Urinary bladder (tissue), 4 donors: ENCODE data around the gene TRNP1. TPM values are rescaled to one million over a fixed set of nuclear protein-coding genes. Genes with fewer than 3 reads are reported as not detected.

Experiments used
- DNase-seq: peaks from one replicate; pipeline ENCODE4 v3.0.0-alpha.2; 2015; ENCODE audit errors: extremely low spot score
- H3K27ac ChIP-seq: one replicate; pipeline ENCODE4 v1.5.1; 2013; ENCODE audit warnings: low read depth, mild to moderate bottlenecking, moderate library complexity
- H3K36me3 ChIP-seq: one replicate; pipeline ENCODE4 v1.6.1; 2013; ENCODE audit warnings: mild to moderate bottlenecking, moderate library complexity; ENCODE audit not compliant: insufficient read depth
- H3K4me1 ChIP-seq: one replicate; pipeline ENCODE4 v1.6.1; 2013; ENCODE audit warnings: mild to moderate bottlenecking, moderate library complexity; ENCODE audit not compliant: insufficient read depth
- H3K4me3 ChIP-seq: one replicate; pipeline ENCODE4 v1.5.1; 2013; ENCODE audit warnings: low read depth, low read length
- WGBS: extraction: QIAGEN DNeasy Blood & Tissue Kit; methylation state at CpG from one replicate; pipeline ENCODE4 v1.1.7; 2013; 5-methylcytosine and 5-hydroxymethylcytosine counted together
- polyA plus RNA-seq: library from polyadenylated mRNA; stranded (reverse); fragments of 200-250 nt; gene quantifications from one replicate; pipeline ENCODE4 v1.2.3, GENCODE V29; 2013
- total RNA-seq: library from RNA; depleted of rRNA; stranded (reverse); fragments of >200 nt; gene quantifications from one replicate; pipeline ENCODE4 v1.2.3, GENCODE V29; 2014
- donor health status: healthy with polysubstance abuse.
- donor health status: healthy.

Gene TRNP1
- total and polyA plus RNA-seq, 2 donors: 7.1 to 31.4 TPM

DNA sequence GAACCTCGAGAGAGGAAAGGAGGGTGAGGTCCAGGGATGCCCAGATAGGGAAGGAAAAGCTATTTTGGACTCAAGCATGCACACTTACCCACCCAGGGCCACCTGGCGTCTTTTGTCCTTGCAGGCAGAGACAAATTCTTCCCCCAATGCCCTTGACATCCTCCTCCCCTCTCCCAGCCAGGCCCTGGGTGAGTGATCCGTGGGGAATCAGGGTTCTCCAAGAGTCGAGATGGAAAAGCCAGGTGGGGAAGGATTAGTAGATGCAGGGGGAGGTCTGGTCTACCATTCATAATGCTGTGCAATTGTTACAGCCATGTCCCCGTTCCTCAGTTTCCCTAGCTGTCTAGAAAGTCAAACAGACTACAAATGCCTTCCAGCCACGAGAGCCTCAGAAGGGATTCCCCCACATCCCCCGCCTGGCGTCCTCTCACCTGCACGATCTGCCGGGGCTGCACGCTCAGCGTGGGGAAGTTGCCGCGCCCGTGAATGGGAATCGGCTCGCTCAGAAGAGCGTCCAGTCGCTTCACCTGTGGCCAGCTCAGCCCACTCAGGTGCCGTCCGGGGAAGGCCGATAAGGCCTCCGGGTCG lies 18.6 kb downstream of the TRNP1 start:
- no peaks in the 10 kb centered on the region for H3K36me3 ChIP-seq
- H3K4me1 ChIP-seq: no peaks in the 10 kb centered on the region
- WGBS: 15% methylated on average over 24 of the region's 24 CpGs
- no peak for DNase-seq
- no peak overlapping the region for H3K27ac ChIP-seq
- H3K4me3 ChIP-seq: peak overlapping the region; percentile 39

- DNase-seq: no peak
- Histone ChIP-seq H3K36me3 (no peaks in the 10 kb centered on the region), H3K4me3 (no peak overlapping the region), H3K4me1 (no peaks in the 10 kb centered on the region), H3K27ac (no peak overlapping the region)
- WGBS: 46% methylated on average over 3 of the region's 3 CpGs
These were observed 21.8 kb downstream of the TRNP1 start for GRCh38 chr1:27015260-27015659.

DNA sequence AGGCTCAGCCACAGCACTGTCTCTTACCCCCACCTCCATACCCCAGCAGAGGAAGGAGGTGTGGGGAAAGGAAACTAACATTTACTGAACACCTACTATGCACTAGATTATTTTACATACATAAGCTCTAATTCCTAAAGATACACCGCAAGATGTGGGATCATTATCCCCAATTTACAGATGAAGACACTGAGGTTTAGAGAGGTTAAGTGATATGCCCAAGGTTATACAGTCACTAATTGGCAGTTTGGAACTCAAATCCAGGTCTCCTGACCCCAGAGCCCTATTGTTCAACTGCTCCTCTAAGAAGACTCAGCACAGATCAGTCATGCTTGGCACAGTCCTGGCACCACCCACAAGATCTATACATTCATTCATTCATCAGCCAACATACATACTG lies 22.9 kb downstream of the TRNP1 start:
- H3K4me3 ChIP-seq: no peak overlapping the region
- no peaks in the 10 kb centered on the region for H3K4me1 ChIP-seq
- no peak for DNase-seq
- 100% methylated on average over 1 of the region's 1 CpG for WGBS
- no peaks in the 10 kb centered on the region for H3K36me3 ChIP-seq
- H3K27ac ChIP-seq: no peak overlapping the region

GRCh38 chr1:27017207-27017606 lies 23.7 kb downstream of the TRNP1 start:
- H3K4me3 ChIP-seq: no peak overlapping the region
- 88% methylated on average over 4 of the region's 4 CpGs for WGBS
- no peaks in the 10 kb centered on the region for H3K36me3 ChIP-seq
- H3K4me1 ChIP-seq: no peaks in the 10 kb centered on the region
- H3K27ac ChIP-seq: no peak overlapping the region
- DNase-seq: no peak

DNA sequence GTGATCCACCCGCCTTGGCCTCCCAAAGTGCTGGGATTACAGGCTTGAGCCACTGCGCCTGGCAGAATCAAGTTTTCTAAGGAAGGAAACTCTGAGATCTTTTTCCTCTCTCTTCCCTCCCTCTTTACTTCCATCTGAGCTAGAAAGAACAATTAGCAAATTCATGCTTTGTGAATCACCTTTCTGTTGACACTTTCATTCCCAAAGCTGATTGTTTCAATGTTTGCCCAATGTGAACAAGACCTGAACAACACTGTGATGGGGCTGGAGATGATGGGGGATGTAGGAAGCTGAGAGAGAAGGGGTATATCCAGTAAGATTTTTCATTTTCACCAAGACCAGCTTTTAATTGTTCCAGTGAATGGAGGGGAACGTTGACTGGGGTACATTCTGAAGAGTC lies 24.8 kb downstream of the TRNP1 start:
- 81% methylated on average over 3 of the region's 3 CpGs for WGBS
- Histone ChIP-seq H3K36me3 (no peaks in the 10 kb centered on the region), H3K27ac (no peak overlapping the region), H3K4me1 (no peaks in the 10 kb centered on the region), H3K4me3 (no peak overlapping the region)
- no peak for DNase-seq

DNA sequence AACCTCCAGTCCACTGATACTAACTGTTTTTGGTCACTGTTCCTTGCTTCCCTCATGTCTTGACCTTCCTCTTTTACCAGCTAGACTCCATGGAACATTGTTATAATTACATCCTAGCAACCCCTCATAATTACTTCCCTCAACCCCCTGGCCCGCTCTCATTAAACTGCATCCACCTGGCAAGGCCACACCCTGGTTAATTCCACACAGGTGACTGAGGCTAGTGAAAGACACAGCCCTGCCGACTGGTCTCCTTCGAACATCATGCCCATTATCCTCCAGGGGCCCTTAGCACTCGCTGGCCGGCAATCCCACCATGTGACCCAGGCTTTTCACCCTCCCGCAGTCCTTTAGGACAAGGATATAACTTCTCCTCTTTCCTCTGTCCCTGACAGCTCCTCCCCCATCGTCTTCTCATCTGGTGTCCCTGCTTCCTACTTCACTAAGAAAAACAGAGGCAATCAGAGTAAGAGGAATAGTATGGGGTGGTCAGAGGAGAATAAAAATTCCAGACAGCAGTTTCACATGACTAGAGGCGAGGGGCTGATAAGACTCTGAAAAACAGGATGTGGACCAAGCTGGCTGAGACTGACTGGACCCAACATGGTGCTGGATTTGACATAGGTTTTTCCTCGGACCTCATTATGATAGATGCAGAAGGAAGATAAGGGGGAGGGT lies 28.0 kb downstream of the TRNP1 start:
- DNase-seq: no peak
- Histone ChIP-seq H3K4me3 (no peak overlapping the region), H3K27ac (no peak overlapping the region), H3K36me3 (no peaks in the 10 kb centered on the region), H3K4me1 (no peaks in the 10 kb centered on the region)
- 46% methylated on average over 9 of the region's 9 CpGs for WGBS

- no peaks in the 10 kb centered on the region for H3K36me3 ChIP-seq
- H3K27ac ChIP-seq: no peak overlapping the region
- H3K4me3 ChIP-seq: no peak overlapping the region
- no peaks in the 10 kb centered on the region for H3K4me1 ChIP-seq
- DNase-seq: no peak
- 95% methylated on average over 4 of the region's 4 CpGs for WGBS
These were observed 32.2 kb downstream of the TRNP1 start for GRCh38 chr1:27025718-27026117.

- H3K36me3 ChIP-seq: no peaks in the 10 kb centered on the region
- WGBS: 44% methylated on average over 19 of the region's 19 CpGs
- DNase-seq: no peak
- no peak overlapping the region for H3K27ac ChIP-seq
- H3K4me3 ChIP-seq: no peak overlapping the region
- H3K4me1 ChIP-seq: no peaks in the 10 kb centered on the region
These were observed 33.4 kb downstream of the TRNP1 start for GRCh38 chr1:27026621-27027574.

- Histone ChIP-seq H3K27ac (no peak overlapping the region), H3K4me1 (no peaks in the 10 kb centered on the region), H3K36me3 (no peaks in the 10 kb centered on the region), H3K4me3 (no peak overlapping the region)
- no peak for DNase-seq
- WGBS: 69% methylated on average over 8 of the region's 8 CpGs
These were observed 34.2 kb downstream of the TRNP1 start for GRCh38 chr1:27027575-27028250.

DNA sequence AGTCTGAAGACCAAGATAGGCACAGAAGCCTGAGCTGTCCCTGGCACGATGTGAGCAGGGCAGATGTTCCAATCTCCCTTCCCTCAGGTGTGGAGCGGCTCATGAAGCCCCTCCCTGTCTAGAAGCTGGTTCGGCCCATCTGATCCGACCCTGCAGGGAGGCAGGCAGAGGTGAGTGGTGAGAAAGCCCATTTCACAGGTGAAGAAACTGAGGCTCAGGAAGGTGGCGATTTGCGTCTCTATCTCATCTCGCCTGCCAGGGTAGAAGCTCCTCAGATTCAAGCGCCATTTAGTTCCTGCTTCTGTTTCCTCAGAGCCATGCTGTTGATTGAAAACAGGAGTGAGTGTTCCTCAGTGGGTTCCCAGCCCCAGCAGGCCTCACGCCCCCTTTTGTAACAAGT lies 36.0 kb downstream of the TRNP1 start:
- no peaks in the 10 kb centered on the region for H3K36me3 ChIP-seq
- H3K27ac ChIP-seq: no peak overlapping the region
- no peak overlapping the region for H3K4me3 ChIP-seq
- H3K4me1 ChIP-seq: no peaks in the 10 kb centered on the region
- 86% methylated on average over 9 of the region's 9 CpGs for WGBS
- no peak for DNase-seq

DNA sequence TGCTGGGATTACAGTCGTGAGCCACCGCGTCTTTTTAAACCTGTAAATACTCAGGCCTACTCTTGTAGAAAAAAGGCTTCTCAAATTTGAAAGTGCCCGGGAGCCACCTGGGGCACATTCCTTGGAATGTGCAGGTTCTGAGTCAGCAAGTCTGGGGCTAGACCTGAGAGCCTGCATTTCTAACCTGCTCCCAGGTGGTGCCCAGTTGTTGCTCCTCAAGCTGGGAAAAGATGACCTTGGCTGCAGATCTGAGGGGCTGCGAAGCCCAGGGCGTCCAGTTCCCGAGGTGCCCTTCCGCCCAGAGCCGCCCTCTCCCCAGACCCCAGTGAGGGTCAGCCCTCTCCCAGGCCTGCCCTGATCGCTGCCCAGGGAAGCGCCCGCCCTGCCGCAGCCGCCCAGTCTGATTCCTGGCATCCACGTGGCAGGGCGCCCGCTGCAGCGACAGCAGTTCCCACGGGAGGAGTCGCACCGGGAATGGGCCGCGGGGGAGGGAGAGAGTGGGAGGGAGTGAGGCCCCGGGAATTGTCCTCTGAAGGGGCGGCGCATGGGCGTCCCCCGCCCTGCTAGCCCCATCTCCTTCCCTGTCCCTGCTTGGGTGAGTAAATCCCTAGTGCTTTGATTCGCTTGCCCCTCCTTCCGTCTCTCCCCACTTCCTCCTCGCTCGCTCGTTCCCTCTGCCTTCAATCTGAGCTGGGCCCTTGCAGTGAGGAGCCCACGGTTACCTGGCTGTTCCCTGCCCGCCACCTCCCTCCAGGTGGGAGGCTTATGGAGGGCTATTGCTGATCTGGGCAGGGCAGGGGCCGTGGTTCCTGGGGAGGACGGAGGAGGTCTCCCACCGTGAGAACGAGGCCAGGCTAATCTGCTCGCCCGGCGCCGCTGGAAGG lies 38.0 kb downstream of the TRNP1 start:
- WGBS: 21% methylated on average over 43 of the region's 43 CpGs
- no peak overlapping the region for H3K27ac ChIP-seq
- H3K36me3 ChIP-seq: no peaks in the 10 kb centered on the region
- no peaks in the 10 kb centered on the region for H3K4me1 ChIP-seq
- peak overlapping the region; percentile 27 for H3K4me3 ChIP-seq
- no peak for DNase-seq

- Histone ChIP-seq H3K27ac (no peak overlapping the region), H3K4me1 (no peaks in the 10 kb centered on the region), H3K4me3 (no peak overlapping the region), H3K36me3 (no peaks in the 10 kb centered on the region)
- no peak for DNase-seq
- WGBS: 80% methylated on average over 2 of the region's 2 CpGs
These were observed 38.6 kb downstream of the TRNP1 start for GRCh38 chr1:27032119-27032461.
